ENCODE data around the gene GAS6. TPM values are rescaled to one million over a fixed set of nuclear protein-coding genes. Genes with fewer than 3 reads are reported as not detected.
A peak's percentile ranks its signal among the peaks of the same experiment; 100 is the strongest.

The GAS6 gene
- total RNA-seq, 1 donor from 2014 or later = 215 TPM

- no peak overlapping the region for H3K4me3 ChIP-seq
- DNase-seq (ENCODE audit: extremely low spot score in 2 of 2) = peak in 1 of 2 donors; percentile 18
- no peaks in the 10 kb centered on the region for H3K9me3 ChIP-seq
- peak overlapping the region; percentile 95 for H3K27ac ChIP-seq
- intact Hi-C loops (cut with DNase I) = loop anchor here (10.0 kb wide), 1 partner anchor 65 kb away; no protein-coding TSS in a partner anchor
- peaks cover 68% of the 10 kb centered on the region for H3K4me1 ChIP-seq
- no peaks in the 10 kb centered on the region for H3K36me3 ChIP-seq
- no peaks in the 10 kb centered on the region for H3K27me3 ChIP-seq
- TF ChIP-seq POLR2AphosphoS5 (IDR thresholded peaks at IDR 0.05; ENCODE audit: insufficient read depth in 1 of 2, low read depth in 1 of 2) (no peak), POLR2A (IDR thresholded peaks at IDR 0.05) (no peak), CTCF (IDR thresholded peaks at IDR 0.05) (no peak)
Observed at GRCh38 chr13:113859311-113860050, 4.4 kb downstream of the GAS6 start.

- Histone ChIP-seq H3K27me3 (no peaks in the 10 kb centered on the region), H3K9me3 (no peaks in the 10 kb centered on the region), H3K4me3 (no peak overlapping the region), H3K4me1 (peaks cover 83% of the 10 kb centered on the region), H3K27ac (peak overlapping the region; percentile 77), H3K36me3 (no peaks in the 10 kb centered on the region)
- no peak for TF ChIP-seq POLR2A (IDR thresholded peaks at IDR 0.05)
- TF ChIP-seq CTCF (IDR thresholded peaks at IDR 0.05) = no peak
- no peak for TF ChIP-seq POLR2AphosphoS5 (IDR thresholded peaks at IDR 0.05; ENCODE audit: insufficient read depth in 1 of 2, low read depth in 1 of 2)
- intact Hi-C loops (cut with DNase I) = no loop called here
- peak in 1 of 2 donors; percentile 67 for DNase-seq (ENCODE audit: extremely low spot score in 2 of 2)
Observed at GRCh38 chr13:113857531-113858195, 6.2 kb downstream of the GAS6 start.

GRCh38 chr13:113856716-113857065 lies 7.2 kb downstream of the GAS6 start:
- intact Hi-C loops (cut with DNase I) = no loop called here
- Histone ChIP-seq H3K27ac (peak overlapping the region; percentile 77), H3K4me3 (no peak overlapping the region), H3K9me3 (no peaks in the 10 kb centered on the region), H3K4me1 (peaks cover 83% of the 10 kb centered on the region), H3K27me3 (no peaks in the 10 kb centered on the region), H3K36me3 (no peaks in the 10 kb centered on the region)
- DNase-seq (ENCODE audit: extremely low spot score in 2 of 2) = peak in 1 of 2 donors; percentile 80
- TF ChIP-seq POLR2AphosphoS5 (IDR thresholded peaks at IDR 0.05; ENCODE audit: insufficient read depth in 1 of 2, low read depth in 1 of 2) = no peak
- no peak for TF ChIP-seq POLR2A (IDR thresholded peaks at IDR 0.05)
- TF ChIP-seq CTCF (IDR thresholded peaks at IDR 0.05) = no peak

- peak in 1 of 2 donors; percentile 78 for DNase-seq (ENCODE audit: extremely low spot score in 2 of 2)
- intact Hi-C loops (cut with DNase I) = no loop called here
- H3K36me3 ChIP-seq = no peaks in the 10 kb centered on the region
- H3K4me3 ChIP-seq = no peak overlapping the region
- peaks cover 79% of the 10 kb centered on the region for H3K4me1 ChIP-seq
- no peak for TF ChIP-seq POLR2AphosphoS5 (IDR thresholded peaks at IDR 0.05; ENCODE audit: insufficient read depth in 1 of 2, low read depth in 1 of 2)
- TF ChIP-seq CTCF (IDR thresholded peaks at IDR 0.05) = no peak
- TF ChIP-seq POLR2A (IDR thresholded peaks at IDR 0.05) = no peak
- no peaks in the 10 kb centered on the region for H3K27me3 ChIP-seq
- H3K9me3 ChIP-seq = no peaks in the 10 kb centered on the region
- peak overlapping the region; percentile 77 for H3K27ac ChIP-seq
Observed at GRCh38 chr13:113855931-113856715, 7.8 kb downstream of the GAS6 start.
